Anterior cingulate cortex (tissue), 58 donors: ENCODE results near the gene HOXD8.

Source experiments
- DNase-seq, 58 donors: peaks; one replicate each; lab custom pipeline; 2025; lab: John Stamatoyannopoulos, UW

Gene HOXD8

DNA sequence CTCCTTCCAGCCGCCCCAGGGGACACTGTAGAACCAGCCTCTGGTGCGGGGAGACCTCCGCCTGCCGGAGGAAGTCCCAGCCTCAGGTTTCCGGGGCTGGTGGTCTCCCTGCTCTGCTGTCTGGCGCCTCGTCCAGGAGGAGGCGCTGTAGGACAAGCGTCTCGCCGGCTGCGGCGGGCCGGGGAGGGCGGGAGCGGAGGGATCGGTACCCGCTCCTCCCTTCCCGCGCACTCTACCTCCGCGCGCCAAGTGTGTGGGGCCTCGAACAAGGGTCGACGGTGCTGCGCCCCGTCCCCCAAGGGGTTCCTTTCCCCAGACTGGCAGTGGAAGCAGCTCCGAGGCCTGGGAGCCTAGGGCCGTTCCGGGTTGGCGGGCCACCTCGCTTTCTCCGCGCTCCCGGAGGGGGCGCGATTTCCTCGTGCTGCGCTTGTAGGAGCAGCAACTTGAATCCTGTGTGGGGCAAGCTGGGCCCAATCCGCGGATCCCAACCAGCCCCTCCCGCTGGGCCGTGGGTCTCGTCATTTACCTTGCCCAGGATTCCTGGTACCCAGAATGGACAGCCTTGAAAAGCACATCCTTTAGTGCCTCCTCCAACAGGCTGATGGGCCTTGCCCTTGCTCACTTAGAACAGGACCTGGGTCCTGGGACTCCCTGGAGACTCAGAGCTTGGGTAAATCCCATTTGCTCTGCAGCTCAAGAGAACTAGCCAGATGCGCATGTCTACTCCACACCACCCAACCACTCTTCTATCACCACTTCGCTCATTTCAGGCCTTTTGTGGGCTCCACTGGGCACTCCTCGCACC is 11.2 kb downstream of the HOXD8 start:
- peak in 55 of 58 donors; percentile 6 to 81 (median 53) for DNase-seq

DNA sequence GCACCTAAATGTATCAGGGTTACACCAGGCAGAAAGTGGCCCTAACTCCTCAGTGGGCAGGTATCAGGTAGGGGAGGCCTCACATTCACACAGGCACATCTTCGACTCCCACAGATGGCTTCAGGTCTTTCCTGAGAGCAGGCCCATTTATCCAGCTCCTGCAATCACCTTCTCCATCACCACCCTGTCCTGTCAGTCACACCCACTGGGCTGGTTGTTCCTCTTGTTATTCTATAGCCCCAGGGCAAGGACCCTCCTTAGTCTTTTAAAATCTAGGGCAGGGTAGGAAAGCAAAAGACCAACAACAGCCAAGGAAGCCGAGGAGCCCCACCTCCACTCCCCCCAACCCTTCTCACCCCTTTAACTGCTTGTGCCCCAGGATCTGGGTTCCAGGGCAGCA is 12.8 kb downstream of the HOXD8 start:
- DNase-seq = no peak

DNA sequence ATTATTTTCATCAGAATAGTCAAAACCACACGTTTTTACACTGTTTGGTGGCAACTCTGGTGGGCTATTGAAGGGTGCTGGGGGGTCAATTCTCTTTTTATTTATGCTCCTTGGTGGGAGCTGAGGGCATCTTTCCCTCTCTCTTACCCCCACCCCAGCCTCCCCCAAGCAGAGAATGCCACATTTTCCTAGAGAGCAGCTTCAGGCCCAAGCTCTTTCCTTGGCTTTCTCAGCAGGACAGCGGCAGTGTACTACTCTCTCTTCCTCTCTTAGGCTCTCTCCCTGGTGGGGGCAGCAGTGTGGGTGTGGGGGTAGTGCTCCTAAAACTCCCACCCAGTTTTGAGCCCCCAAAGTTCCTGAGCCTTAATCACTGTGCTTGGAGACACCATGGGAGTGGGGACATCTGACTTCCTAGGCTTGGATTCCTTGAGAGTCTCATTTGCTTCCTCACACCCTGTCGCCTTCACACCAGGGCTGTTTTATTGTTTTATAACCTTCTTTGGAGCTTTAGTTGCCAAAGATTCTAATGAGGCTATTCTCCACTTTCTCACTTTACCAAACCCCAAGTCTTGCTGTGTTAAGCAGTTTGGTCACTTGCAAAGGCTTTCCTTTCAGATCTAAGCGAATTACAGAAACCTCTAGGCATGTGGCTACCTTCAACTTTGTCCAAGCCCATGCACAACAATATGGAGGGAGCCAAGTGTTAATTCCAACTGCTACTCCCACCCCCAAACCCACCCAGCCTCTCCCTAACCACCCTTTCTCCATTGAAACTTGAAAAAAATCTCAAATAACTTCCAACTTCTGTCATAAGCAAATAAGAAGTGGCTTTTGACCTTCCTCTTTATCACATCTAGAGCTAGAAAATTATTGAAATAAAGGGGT is 15.8 kb downstream of the HOXD8 start:
- DNase-seq = no peak

DNA sequence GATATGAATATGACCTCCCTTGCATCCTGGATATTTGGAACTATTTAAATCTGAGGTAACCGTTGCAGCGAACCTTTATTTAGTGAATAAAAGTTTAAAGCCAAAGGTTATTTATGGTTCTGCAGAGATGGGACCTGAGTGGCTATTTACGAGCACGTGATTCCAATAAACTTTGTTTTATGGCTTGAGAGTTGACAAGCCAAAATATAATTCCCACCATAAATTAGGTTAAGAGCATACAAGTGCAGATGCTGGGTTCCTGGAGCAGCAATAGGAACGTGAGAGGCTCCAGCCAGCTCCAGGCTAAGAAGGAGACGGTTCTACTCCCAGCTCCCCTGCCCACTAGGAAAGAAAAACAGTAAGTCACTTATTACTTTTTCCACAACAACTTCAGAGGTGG is 16.6 kb downstream of the HOXD8 start:
- DNase-seq = no peak

DNA sequence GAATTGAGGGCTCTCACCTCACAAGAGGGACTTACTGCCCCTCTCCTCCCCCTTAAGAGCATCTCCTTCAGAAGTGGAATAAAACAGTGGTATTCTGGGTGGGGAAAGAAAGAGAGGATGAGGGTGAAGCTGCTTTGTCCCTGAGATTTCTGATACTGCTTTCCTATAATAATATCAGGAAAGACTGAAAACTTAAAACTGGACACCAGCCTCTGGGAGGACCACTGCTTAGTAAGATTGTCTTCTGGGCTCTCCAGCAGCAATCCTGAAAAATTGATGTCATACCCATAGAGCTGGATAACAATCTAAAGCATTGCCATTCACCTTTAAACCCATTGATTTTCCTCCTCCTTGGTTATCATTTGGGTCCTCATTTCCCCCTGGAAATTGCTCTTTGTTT is 17.1 kb downstream of the HOXD8 start:
- no peak for DNase-seq

DNA sequence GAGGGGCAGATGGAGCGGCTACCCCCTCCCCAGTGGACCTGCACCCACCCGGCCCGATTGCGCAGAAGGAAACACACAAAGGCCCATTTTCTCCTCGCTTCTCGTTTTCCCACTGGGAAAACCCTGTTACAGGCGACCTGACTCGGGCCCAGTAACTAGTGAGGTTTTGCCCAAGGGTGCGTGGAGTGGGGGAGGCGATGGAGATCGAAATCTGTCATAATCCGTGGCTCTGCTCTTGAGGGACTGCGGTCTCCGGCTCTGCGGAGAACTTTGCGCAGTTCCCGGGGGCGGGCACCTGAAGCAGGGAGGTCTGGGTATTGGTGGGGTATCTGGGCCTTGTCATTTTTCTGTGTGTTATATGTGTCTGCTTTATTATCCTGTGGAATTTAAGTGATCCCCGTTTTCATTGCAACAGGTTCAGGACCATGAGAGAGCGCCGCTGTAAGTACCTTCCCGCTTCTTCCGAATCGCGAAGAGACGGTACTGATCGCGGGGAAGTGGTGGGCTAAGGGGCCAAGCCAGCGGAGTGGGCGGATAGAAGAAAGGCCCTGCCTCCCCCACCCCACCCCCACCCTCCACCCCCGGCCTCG is 17.8 kb downstream of the HOXD8 start:
- no peak for DNase-seq

DNA sequence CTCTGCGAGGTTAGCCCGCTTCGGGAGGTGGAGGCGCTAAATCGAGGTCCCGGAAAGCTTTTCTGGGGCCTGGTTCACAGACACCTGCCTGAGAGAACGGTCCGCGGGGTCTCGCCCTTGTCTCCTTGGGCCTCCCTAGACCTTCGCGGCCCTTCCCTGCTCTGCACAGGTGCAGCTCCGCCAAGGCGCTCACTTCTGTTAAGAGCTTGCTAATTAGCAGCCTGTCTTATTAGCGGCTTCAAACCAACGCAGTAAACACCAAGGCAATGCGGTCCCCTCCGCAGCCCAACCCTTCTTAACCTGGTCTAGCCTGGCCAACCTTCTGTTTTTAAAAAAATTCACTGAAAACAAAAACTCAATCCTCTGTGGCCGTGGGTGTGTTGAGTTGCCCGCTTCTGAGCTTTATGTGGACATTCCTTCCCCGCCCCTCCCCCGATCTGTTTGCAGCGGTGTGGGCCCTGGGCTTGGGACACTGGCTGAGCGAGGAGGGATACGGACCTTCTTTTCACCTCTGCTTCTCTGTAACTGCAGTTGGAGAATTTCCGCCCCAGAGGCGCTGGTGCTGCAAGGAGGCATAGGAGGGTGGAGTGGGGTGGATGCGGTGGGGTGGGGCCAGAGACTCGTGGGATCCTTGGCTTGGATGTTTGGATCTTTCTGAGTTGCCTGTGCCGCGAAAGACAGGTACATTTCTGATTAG is 18.4 kb downstream of the HOXD8 start:
- no peak for DNase-seq

DNA sequence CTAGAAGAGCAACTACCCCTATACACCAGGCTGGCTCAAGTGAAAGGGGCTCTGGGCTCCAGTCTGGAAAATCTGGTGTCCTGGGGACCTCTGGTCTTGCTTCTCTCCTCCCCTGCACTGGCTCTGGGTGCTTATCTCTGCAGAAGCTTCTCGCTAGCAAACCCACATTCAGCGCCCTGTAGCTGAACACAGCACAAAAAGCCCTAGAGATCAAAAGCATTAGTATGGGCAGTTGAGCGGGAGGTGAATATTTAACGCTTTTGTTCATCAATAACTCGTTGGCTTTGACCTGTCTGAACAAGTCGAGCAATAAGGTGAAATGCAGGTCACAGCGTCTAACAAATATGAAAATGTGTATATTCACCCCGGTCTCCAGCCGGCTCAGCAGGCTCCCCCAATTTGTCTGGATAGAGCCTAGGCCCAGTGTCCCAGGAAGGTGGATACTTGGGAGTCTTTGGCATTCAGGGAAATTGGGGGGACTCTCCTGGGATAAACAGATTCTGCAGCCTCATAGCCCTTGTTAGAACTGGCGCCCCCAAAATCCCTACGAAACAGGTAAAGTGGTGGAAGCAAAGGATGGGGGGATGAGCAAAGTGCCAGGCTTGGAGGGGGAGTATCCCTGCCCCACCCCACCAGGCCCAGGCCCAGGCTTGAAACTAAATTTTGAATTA is 19.4 kb downstream of the HOXD8 start:
- DNase-seq = no peak

DNA sequence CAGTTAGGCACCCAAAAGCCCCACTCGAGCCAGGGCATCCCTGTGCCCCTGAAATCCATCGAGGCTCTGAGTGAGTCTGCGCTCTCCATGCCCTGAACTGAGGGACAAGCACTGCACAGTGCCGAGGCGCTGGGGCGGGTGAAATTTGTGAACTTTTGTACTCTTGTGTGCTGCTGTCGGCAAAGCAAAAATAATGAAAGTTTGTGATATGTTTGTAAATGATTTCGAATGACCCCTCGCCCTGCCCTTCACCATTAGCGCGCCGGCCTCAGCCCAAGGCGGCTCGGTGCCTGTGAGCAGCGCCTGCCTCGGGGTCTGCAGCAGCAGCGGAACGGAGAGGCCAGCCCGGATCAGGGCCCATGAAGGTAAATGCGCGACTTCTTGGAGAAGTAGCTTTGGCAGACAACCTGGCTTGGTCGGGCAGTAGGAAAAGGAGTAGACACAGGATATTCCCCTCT is 20.0 kb downstream of the HOXD8 start:
- DNase-seq = no peak

DNA sequence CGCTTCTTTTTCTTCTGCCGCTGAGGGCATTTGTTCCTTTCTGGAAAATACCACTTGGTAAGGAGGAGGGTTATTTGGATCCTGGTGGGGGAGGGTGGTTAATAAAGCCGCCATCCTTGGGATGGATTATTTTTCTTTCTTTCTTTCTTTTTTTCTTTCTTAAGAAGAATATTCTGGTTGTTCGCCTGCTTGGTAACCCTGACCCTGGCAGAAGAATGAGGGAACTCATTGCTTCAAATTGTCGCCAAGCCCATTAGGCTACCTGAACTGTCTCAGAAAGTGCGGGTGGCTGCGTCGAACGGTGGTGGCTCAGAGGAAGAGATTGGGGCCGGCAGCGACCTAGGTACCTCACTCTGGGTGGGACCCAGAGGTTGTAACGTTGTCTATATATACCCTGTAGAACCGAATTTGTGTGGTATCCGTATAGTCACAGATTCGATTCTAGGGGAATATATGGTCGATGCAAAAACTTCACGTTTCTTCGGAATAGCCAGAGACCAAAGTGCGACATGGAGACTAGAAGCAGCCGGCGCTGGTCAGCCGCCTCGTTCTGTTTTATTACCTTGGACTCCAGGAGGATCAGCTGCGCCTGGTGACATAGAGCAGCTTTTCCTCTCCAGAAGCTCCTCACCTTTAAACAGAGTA is 20.6 kb downstream of the HOXD8 start:
- no peak for DNase-seq

DNA sequence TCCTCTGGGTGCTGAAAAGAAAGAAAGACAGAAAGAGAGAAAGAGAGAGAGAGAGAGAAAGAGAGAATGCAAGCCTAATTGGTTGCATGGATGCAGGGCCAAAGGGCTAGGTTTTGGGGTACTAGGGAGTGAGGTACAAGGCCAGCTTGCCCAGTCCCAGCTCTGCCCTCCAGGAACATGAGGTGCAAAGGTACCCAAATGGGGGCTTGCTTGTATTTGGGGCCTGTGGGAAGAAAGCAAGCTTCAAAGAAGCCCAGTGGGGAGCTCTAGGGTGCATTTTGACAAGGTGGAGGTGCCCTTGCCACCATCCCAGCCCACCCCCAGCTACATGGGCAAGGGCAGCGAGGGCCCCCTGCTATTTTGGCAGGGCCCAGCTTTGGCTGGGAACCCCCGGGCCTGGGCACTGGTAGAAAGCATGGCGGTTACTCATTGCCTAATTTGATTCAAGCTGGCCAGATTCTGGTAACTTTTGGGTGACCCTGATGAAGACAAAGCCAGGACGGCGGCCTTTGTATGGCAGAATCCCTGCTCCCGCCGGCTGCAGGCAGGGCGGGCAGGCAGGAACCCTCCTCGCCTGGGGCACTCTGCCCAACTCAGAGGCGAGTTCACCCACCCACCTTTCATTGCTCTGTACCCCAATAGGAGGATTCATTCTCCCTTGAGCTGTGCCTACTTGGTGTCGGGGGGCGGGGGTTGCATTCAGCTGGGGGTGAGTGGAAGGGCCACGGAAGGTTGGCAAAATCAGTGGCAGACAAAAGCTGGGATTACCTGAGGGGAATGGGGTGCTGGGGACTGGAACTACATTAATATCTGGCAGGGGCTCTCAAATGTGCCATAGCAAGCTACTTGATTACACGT is 21.3 kb downstream of the HOXD8 start:
- no peak for DNase-seq

DNA sequence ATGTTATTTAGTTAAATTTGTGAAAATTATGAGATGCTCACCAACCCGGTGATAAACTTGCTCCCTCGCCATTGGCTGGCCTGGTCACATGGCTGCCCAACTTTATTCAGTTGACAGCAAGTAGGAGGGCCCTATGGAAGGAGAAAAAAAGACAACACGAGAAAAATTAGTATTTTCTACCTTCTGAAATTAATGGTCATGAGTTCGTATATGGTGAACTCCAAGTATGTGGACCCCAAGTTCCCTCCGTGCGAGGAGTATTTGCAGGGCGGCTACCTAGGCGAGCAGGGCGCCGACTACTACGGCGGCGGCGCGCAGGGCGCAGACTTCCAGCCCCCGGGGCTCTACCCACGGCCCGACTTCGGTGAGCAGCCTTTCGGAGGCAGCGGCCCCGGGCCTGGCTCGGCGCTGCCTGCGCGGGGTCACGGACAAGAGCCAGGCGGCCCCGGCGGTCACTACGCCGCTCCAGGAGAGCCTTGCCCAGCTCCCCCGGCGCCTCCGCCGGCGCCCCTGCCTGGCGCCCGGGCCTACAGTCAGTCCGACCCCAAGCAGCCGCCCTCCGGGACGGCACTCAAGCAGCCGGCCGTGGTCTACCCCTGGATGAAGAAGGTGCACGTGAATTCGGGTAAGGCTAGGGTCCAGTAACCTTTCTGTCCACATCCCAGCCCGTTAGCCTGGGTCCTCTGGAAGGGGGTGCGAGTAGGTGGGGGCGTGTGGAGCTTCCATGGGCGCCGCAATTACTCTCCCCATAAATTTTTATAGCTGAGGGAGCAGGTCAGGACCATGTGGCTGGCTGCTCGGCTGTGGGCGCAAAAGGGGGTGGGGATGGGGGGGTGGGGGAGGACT is 22.2 kb downstream of the HOXD8 start, which contains the start of gene HOXD4:
HOXD4 (plus strand) TSS at position 109 of the 846 bp plus-strand sequence; CDS start at position 193, 84 bp downstream.
- DNase-seq = no peak

DNA sequence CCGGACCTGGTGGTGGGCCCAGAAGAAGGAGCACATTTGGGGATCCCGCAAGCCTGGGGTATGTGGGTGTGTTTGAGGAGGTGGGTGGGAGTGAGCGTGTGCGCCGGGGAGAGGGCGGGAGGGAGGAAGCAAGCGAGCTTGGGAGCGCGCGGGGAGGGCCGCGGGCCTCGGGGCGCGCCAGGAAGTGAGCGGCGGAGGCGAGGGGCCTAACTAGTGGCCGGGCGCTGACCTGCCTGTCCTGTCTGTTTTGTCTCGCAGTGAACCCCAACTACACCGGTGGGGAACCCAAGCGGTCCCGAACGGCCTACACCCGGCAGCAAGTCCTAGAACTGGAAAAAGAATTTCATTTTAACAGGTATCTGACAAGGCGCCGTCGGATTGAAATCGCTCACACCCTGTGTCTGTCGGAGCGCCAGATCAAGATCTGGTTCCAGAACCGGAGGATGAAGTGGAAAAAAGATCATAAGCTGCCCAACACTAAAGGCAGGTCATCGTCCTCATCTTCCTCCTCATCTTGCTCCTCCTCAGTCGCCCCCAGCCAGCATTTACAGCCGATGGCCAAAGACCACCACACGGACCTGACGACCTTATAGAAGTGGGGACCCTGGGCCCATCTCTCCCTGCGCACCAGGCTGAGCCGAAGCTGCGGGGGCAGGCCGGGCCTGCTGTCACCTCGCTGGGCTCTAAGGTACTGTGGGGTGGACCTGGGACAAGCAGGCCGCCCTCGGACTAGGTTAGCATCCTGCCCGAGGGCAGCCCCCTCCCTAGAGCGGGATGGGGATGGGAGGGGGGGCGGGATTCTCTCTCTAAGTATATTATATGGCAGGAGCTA is 23.1 kb downstream of the HOXD8 start:
- no peak for DNase-seq

DNA sequence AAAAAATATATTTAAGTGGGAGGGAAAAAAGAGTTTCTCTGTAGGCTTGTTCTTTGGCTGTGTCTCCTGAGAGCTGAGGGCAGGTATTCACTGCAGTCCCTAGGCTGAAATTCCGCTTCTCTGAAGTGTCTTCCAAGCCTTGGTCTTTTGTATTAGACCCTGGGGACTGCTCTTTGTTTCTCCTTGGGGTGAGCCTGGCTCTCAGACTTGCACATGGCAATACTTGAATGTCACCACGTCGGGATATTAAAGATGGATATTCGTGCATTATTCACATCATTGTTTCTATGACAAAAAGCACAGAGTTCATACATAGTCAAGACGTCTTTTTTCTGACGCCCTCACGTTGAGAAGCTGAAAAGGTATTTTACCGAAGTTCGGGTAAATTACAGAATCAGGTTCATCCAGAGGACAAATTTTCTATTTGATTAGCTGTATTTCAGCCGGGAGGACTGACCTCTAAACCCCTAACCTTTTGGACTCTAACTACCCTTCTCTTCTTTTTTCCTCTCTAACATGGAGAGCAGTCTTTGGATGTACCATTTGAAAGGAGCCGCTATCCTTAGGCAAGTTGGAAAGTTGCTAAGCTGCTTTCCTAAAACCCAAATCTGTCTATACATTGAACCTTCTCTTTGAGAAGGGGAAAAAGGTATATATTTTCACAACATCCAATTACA is 25.2 kb downstream of the HOXD8 start:
- DNase-seq = no peak

DNA sequence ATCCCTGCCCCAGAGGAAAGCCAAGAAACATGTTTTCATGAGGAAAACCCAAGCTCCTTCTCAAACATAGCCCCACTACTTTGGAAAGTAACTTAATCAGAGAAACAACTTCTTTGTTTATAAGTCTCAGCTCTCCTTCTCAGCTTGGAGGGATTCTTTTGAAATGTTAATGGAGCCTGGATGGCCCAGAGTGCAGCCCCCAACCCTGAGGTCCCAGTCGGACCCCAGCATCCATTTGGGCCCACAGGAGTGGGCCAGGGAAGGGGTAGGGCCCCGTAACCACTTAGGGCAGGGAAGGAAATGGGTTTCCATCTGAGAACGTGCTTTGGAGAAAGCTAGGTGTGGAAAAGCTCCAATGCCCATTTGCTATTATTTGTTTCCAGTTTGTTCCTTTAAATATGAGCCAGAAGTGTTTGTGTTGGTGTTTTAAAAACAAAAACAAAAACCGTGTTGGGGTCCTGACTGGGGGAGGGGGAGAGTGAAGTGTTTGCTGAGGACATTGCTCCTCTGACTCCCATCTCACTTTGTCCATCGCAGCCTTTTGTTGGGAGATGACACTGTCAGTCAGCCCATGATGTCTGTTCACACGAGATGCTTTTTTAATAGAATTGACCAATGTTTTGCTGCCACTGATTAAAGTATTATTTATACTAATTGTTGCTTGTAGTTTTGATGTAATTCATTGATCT is 26.0 kb downstream of the HOXD8 start:
- no peak for DNase-seq
